GM21447 (cell line): ENCODE measurements around the gene GOLGB1.
"Not testable (repeated sequence)": the region's sequence is repeated elsewhere in the genome, so short reads cannot be mapped to it uniquely, and the experiment has no call there.

Experiments used
- ATAC-seq: cut with Tn5 transposase; IDR thresholded peaks from one replicate; pipeline ENCODE4 v1.9.1; 2021; ENCODE audit not compliant: unreplicated experiment

The GOLGB1 gene

DNA sequence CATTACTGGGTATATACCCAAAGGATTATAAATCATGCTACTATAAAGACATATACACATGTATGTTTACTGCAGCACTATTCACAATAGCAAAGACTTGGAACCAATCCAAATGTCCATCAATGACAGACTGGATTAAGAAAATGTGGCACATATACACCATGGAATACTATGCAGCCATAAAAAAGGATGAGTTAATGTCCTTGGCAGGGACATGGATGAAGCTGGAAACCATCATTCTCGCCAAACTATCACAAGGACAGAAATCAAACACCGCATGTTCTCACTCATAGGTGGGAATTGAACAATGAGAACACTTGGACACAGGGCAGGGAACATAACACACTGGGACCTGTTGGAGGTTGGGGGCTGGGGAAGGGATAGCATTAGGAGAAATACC is 6.4 kb downstream of the GOLGB1 start:
- not testable (repeated sequence) for ATAC-seq

DNA sequence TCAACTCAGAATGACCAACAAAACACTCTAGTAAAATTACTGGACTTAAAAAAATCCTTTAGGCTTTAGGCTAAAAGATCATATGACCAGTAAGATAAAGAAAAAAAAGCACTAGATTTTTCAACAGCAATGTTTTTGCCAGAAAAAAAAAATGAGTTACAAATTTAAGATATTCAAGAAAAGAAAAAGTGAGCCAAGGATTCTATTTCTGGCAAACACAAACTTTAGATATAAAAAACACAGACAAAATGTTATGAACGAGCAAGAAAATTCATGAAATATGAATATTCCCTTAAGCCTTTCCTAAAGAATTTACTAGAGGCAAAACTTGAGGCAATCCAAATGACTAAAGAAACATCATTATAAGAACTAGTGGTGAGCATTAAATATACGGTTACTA is 8.6 kb downstream of the GOLGB1 start:
- no peak for ATAC-seq

DNA sequence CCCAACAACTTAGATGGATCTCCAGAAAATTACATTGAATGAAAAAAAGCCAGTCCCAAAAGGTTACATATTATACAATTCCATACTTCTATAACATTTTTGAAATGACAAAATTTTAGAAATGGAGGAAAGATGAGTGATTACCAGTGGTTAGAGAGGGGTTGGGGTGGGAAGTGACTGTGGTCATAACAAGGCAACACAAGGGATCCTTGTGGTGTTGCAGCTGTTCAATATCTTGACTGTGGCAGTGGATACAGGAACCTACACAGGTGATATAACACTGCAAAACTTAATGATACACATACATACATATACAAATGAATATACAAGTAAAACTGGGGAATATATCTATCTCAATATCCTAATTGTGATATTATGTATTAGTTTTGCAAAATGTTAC is 9.6 kb downstream of the GOLGB1 start:
- ATAC-seq = no peak

DNA sequence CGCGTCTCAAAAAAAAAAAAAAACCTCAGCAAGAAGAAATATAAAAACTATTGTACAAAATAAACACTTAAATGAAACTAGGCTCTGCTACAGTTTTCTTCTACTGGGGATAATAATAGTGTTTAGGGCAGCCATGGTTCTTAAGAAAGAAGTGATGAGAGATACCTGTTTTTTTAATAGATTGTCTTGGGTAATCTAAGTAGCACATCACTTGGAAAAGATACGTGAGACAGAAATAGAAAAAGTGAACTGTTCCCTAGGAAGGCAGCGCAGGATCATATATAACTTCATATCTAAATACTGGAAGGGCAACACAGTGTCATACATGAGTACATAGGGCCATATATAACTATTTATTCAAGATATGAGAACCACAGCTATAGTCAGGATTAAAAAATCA is 11.9 kb downstream of the GOLGB1 start:
- ATAC-seq = no peak

DNA sequence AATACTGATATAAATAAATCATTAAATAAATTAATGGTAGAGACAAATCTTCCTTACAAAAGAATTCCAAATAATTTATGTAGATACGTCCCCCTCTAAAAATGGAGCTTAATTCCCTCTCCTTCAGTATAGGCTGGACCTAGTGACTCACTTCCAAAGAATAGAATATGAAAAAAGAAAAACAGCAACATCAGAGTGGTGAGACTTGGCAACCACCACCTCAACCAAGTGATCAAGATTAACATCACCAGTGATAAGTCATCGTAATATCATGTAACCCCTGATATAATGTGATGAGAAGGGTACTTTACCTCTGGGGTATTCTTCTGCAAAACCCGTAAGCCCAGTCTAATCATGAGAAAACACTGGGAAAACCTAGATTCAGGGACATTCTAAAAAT is 13.4 kb downstream of the GOLGB1 start:
- ATAC-seq = no peak

DNA sequence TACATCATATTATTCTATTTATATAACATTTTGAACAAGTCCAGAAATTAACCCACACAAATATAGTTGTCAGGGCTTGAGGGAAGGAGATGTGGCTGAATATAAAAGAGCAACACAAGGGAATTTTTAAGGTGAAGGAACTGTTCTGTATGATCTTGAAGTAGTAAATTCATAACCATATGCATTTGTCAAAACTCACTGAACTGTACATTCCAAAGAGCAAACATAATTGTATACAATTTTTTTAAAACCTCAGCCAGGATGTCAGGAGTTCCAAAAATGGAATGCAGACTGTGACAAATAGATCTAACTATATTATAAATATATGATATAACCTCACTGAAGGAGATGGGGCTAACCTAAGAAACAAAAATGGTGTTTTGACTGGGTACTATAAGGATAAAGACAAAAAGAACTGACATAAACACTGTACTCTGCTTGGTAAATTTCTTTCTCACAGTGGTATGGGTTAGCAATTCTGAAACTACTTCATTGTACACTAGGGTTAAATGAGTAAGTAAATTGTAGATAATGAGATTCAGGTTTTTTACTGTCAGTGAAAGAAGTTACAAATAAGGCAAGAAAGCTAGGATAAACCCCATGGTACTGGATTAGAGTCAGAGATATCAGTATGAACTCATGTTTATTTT is 14.4 kb downstream of the GOLGB1 start:
- peak; percentile 93 for ATAC-seq

DNA sequence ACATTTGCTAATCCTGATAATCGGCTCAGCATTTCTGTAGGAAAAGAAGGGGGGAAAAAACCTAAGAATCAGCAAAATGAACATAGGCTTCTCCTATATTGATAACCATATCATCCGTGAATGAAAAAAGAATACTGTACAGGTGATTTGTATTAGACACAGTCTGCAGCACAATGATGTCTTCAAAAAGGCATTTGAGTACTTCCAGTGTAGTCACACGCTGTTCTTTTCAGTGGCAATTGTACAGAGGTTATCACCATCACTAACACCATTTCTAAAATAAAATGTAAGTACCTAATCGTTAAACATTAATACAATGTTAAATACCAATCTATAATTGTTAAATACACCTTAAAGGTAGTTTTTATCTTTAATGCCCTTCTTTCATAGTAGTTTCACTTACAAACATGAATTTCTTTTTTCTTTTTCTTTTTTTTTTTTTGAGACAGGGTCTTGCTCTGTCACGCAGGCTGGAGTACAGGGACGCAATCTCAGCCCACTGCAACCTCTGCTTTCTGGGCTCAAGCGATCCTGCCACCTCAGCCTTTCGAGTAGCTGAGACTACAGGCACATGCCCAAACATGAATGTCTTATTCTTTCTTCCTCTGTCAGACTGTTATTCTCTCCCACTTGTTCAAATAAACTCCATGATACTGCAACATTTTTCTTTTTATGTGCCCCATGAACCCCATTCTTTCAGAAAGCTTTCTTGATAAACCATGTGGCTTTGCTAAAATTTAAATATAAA is 18.4 kb downstream of the GOLGB1 start:
- ATAC-seq = no peak

DNA sequence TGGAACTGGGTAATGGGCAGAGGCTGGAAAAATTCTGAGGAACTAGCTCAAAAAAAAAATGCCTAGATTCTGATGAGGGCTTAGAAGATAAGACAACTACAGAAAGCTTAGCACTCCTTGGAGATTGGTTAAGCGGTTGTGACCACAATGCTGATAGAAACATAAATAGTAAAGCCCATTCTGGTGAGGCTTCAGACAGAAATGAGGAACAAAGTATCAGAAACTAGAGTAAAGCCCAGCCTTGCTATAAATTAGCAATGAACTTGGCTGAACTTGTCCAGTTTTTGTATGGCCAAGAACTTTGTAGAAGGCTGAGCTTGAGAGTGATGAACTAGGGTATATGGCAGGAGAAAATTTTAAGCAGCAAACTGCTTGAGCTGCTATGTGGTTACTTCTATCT is 25.4 kb downstream of the GOLGB1 start:
- ATAC-seq = peak; percentile 91

DNA sequence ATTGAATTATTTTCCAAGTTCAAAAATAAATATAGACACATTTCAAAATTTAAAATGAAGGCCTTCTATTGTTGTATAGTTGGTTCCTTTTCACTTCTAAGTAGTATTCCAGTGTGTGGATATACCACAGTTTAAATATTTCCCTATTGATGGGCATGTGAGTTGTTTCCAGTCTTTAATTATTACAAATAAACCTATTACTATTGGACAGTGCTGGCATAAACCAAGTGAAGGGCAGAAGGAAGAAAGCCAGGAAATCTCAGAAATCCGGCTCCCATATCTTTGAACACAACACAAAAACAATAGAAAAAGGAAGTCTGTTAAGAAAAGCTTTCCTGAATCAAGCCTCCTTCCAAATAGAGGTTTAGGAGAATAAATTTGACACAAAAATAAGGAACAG is 26.1 kb downstream of the GOLGB1 start:
- ATAC-seq = no peak

DNA sequence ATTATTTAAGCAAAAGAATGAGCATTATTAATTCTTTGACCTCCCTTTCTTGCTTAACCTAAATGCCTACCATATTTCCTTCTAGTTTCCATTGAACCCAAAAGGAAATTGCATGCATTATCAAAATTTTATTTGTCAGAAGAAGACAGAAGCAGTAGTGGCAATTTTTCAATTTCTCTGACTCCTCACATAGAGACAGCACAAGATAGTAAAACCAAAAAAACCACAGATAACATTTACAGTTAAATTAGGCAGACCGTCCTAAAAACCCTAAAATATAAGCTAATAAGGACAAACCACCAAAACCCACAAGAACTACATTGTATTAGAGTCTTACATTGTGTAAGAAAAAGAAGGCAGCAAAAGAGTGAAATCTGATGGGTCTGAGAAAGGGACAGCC is 27.1 kb downstream of the GOLGB1 start:
- ATAC-seq = no peak

DNA sequence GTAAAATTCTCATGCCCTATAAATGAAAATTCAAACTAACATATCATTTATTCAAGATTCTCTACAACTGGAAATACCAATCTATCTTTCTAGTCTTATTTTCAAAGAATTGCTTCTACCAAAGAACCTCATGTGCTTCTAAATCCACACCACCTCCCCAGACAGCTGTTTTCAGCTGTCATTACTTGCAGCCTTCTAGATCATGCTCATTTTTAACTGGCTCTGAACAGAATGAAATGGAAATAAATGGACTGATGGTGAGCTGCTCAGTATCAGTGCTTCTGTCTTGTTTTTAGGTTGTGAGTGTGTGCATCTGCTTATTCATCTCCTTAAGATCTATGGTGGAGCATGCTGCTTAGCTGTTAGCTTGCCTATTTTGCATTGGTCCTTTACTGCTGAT is 29.4 kb downstream of the GOLGB1 start:
- ATAC-seq = no peak

DNA sequence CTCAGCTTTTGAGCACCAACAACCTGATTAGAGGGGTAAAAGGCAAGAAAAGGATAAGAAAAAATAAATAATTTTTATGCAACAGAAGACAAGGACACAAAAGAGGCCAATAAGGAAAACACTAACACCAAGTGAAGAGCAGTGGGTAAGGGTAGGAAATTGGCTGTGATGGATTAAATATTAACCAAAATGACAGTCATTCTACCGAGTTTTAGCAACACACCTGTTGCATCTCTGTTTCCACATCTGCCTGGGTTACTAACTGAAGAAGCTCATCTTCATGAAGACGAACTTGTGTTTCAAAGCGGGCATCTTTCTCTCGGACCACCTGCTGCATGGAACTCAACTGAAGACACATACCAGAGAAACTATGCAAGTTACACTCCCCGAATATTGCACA is 30.1 kb downstream of the GOLGB1 start:
- ATAC-seq = no peak

DNA sequence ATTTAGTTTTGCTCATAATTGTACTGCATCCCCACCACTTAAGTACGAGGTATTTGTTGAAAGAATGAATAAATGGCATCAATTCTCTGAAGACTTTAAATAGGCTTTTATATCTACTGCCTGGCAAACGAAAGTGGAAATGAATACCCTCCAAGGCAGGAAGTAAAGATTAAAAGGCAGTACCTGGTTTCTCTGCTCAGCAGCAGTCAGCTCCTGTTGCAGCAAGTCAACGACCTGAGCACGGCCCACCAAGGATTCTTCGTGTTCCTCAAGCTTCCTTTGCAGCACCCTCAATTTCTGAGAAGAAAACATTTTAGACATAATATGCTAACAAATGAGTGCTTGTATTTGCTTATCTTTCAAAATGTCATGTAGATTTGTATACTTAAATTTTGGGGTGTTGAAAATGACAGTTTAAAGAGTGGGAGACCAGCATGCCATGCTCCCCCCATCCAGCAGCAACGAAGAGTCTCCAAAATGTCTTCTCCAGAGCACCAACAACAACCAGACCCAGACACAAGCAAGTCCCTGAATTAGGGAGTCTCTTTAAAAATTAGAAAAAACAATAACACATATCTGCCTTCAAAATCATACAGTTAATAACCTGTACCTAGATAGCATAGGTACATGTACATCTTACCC is 31.2 kb downstream of the GOLGB1 start:
- no peak for ATAC-seq

DNA sequence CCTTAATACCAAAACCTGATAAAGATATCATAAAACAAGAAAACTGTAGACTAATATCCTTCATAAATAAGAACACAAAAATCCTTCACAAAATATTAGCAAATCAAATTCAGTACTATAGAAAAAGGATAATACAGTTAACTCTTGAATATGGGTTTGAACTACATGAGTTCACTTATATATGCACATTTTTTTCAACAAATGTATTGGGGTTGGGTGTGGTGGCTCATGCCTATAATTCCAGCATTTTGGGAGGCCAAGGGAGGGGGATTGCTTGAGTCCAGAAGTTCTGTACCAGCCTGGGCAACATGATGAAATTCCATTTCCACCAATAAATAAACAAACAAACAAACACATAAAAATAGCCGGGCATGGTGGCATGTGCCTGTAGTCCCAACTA is 39.2 kb downstream of the GOLGB1 start:
- no peak for ATAC-seq

DNA sequence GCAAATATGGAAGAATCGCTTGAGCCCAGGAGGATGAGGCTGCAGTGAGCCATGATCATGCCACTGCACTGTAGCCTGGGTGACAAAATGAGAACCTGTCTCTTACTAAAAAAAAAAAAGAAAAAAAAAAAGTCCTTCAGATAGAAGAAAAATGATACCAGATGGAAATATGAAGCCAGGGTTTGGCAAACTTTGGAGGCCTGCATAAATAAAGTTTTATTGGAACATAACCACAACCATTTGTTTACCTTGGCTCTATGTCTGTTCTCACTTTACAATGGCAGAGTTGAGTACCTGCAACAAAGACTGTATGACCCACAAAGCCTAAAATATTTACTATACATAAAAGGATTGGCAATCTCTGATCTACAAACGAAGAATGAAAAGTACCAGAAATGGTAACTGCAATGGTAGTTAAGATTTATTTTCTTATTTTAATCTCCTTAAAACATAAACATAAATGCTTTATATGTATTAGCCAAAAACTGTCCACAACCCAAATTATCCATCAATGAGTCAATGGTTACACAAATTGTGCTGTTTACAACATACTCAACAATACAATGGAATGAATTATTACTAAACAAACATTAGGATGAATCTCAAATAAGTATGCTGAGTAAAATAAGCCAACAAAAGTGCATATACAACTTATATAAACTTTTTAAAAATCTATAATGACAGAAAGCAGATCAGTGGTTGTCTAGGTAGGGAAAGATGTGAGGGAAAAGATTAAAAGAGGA is 41.8 kb downstream of the GOLGB1 start:
- ATAC-seq = no peak

DNA sequence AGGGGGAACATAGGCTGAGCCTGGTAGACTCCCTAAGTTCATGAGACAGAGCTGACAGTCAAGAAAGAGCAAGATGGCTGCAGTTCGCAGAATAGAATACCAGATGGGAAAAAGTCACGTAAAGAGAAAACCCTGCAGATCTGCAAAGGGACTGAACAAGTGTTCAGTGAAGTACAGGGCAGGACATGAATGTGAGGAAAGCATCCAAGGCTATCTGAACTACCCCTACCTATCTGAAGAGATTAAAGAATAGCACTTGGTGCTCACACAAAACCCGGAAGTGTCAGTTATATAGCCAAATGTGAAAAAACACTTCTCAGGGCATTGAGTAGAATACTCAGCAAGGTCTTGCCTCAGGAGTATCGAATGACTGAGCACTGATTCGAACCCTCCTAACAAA is 44.0 kb downstream of the GOLGB1 start:
- no peak for ATAC-seq

DNA sequence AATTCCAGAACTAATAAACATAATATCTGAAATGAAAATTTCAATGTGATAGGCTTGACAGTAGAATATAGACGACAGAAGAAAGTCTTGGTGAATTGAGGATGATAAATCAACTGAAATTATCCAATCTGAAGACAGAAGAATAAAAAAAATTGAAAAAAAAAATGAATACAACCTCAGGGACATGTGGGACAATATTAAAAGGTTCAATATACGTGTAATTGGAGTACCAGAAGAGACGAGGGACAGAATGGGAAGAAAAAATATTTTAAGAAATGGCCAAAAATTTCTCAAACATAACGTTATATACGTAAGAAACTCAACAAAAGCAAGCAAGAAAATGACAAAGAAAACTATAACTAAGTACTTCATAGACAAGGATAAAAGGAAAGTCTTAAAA is 45.6 kb downstream of the GOLGB1 start:
- no peak for ATAC-seq

DNA sequence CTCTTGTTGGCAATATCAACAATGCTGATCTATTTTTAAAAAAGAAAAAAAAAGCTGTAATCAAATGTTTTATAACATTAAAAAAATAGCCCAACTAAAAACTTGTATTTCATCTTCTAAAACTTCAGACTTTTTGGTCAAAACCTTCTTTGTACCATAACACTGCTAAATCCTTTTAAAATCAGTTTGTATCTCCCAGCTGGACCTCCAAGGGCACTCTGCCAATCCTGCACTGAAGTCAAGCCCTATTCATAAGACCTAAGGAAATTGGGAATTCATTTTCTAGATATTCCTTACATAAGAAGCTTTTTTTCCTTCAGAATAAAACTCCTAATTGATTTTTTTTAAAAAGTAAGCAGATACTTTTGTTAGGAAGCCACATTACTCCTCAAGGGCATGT is 50.6 kb downstream of the GOLGB1 start:
- no peak for ATAC-seq

DNA sequence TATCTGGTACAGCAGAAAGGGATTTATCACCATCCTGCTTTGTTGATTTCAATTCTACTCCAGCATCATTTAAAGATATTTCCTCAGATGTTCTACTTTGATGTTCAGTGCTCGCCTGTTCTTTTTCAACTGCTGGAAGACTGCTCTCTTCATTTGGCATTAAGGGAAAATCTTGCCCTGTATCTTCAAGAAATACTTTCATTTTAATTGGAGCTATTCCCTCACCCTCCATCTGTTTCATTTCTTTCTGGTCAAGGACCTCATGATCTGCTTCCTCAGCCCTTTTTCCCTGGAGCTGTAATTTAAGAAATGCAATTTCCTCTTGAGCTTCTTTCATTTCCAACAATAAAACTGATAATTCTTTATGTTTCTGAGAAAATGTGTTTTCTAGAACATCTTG is 51.1 kb downstream of the GOLGB1 start:
- ATAC-seq = no peak

DNA sequence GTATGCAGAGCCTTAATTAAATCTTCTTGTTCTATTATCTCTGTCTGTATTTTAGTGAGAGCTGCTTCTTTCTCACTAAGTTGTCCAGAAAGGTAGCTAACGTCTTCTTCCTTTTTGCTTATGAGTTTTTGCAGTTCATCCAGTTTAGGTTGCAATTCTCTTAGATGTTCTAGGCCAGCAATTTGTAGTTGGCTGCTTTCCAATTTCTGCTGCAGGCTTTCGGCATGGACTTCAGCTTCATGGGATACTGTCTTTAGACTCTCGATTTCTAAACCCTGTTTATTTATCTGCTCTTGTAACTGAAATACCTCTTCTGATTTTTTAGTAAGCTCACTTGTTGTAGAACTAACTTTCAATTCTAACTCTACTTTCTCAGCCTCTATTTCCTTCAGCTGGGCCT is 53.4 kb downstream of the GOLGB1 start:
- no peak for ATAC-seq

DNA sequence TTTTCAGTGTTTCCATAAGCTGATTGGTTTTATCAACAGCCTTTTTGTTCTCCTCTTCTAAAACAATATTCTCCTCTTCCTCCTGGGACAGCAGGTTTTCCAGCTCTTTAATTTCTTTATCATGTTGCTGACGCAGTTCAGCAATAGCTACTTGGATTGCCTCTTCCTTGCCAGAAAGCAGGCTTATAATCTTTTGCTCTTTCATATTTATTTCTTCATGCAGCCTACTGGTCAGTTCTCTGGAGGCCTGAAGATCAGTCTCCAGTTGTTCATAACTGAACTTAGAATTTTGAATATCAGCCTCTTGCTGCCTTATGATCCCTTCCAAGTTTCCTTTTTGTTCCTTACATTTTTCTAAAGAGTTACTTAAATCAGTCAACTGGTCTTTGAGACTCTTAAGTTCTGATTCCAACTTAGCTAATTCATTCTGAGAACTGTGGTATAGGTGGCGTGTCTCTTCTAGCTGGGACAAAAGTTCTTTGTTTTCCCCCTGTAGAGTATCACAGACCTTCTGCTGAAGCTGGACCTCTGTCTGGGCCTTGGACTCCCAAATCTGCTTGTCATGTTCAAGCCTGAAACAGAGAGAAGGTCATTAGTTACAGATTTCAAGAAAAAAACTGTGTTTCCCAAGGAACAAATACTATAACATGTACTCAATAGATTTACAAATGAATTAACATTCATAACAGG is 57.4 kb downstream of the GOLGB1 start:
- no peak for ATAC-seq
